Breast epithelium (tissue), 3 donors: ENCODE results near the gene CDR2.

Experiments
- POLR2A ChIP-seq: fragments of 450-650 bp; IDR thresholded peaks from one replicate; pipeline ENCODE4 v1.6.1; 2016; ENCODE audit warnings: antibody characterized with exemption, mild to moderate bottlenecking, moderate library complexity
- TF ChIP-seq, protein P1 (sequence below), 3 donors: fragments of 450-650 bp; IDR thresholded peaks; one replicate each; pipeline ENCODE4 v1.5.1; 2016 to 2017; ENCODE audit warnings: antibody characterized with exemption in 3 of 3, mild to moderate bottlenecking in 3 of 3, moderate library complexity in 3 of 3

DNA sequence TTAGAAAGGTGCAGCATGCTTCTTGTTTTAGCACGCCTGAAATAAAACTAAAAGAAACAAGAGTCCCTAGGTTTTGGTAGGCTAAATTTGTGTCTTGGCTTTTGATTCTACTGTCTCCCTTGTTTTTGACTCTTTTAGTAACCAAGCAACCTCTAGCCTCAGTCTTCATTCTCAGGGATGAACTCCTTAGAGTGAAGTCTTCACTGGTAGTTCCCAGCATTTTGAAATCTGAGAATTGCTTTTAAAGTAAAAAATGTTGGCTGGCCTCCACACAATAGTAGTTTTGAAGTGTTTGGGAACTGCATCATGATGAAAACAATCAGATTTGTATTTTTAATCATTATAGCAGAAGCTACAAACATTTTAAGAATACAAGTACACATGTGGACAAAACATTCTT is 6.1 kb upstream of the CDR2 start:
- TF ChIP-seq, protein P1, sequence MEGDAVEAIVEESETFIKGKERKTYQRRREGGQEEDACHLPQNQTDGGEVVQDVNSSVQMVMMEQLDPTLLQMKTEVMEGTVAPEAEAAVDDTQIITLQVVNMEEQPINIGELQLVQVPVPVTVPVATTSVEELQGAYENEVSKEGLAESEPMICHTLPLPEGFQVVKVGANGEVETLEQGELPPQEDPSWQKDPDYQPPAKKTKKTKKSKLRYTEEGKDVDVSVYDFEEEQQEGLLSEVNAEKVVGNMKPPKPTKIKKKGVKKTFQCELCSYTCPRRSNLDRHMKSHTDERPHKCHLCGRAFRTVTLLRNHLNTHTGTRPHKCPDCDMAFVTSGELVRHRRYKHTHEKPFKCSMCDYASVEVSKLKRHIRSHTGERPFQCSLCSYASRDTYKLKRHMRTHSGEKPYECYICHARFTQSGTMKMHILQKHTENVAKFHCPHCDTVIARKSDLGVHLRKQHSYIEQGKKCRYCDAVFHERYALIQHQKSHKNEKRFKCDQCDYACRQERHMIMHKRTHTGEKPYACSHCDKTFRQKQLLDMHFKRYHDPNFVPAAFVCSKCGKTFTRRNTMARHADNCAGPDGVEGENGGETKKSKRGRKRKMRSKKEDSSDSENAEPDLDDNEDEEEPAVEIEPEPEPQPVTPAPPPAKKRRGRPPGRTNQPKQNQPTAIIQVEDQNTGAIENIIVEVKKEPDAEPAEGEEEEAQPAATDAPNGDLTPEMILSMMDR (IDR thresholded peaks at IDR 0.05) = no peak
- TF ChIP-seq POLR2A = no peak
